ENCODE results near the gene WNT7B.

Gene WNT7B

DNA sequence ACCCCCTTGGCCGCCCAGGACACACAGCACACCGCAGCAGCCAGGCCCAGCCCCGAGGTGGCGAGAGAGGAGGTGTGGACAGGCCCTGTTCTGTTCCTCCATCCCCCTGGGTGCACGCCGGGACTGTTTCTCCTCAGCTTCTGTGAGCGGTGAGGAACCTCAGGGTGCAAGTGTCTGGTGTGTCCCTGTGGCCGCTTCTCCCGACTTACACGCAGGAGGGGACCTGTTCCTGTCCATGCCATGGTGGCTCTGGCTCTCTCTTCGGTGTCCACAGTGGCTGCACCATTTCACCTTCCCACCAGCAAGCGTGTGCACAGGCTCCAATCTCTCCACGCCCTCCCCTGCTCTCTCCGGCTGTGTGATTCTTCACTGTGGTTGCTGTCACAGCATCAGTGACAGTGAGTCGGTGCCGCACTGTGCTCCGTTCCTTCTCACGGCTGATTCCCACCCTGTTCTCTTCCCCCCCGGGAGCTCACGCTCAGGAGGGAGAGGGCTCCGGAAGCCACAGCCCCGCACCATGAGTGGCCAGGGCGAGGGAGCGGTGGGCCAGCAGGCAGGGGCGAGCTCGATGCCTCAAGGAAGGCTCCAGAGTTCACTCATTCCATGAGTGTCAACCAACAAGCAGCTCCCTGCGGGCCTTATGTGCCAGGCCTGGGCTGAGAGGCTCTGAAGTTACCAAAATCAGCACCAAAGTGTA is 18.6 kb upstream of the WNT7B start:
- Histone ChIP-seq H3K4me2 (ENCODE audit: low read depth, low read length, poor library complexity, severe bottlenecking) (no peak overlapping the region), H3K27me3 (ENCODE audit: insufficient read depth, low read length, poor library complexity, severe bottlenecking) (no peaks in the 10 kb centered on the region)
- no peak for TF ChIP-seq EZH2phosphoT487 (IDR thresholded peaks at IDR 0.05; ENCODE audit: borderline replicate concordance)
- TF ChIP-seq CTCF (conservative IDR thresholded peaks at IDR 0.05; ENCODE audit: low read length): no peak

GRCh38 chr22:45994491-45995404 is 17.8 kb upstream of the WNT7B start:
- H3K9ac ChIP-seq (ENCODE audit: low read depth, low read length, poor library complexity, severe bottlenecking): no peak overlapping the region
- no peaks in the 10 kb centered on the region for H4K20me1 ChIP-seq (ENCODE audit: insufficient read depth, low read length, poor library complexity, severe bottlenecking)

More for the DNA sequence above, 18.6 kb upstream of the WNT7B start:
- Histone ChIP-seq H3K36me3 (ENCODE audit: insufficient read depth, low read length) (no peaks in the 10 kb centered on the region), H3K4me3 (ENCODE audit: low read length, poor library complexity, severe bottlenecking) (no peak overlapping the region), H3K79me2 (ENCODE audit: insufficient read depth, low read length) (no peaks in the 10 kb centered on the region), H2AFZ (ENCODE audit: low read length) (no peak overlapping the region), H3K4me1 (ENCODE audit: insufficient read depth, low read length, poor library complexity, severe bottlenecking) (peaks cover 26% of the 10 kb centered on the region), H3K9me3 (ENCODE audit: insufficient read depth, low read depth, low read length) (no peaks in the 10 kb centered on the region), H4K20me1 (ENCODE audit: insufficient read depth, low read length, poor library complexity, severe bottlenecking) (no peaks in the 10 kb centered on the region), H3K9me2 (replicated peaks; ENCODE audit: low read depth, low read length) (no peaks in the 10 kb centered on the region), H3F3A (ENCODE audit: low read depth) (no peaks in the 10 kb centered on the region), H3K9ac (ENCODE audit: low read depth, low read length, poor library complexity, severe bottlenecking) (peak overlapping the region; percentile 64)

DNA sequence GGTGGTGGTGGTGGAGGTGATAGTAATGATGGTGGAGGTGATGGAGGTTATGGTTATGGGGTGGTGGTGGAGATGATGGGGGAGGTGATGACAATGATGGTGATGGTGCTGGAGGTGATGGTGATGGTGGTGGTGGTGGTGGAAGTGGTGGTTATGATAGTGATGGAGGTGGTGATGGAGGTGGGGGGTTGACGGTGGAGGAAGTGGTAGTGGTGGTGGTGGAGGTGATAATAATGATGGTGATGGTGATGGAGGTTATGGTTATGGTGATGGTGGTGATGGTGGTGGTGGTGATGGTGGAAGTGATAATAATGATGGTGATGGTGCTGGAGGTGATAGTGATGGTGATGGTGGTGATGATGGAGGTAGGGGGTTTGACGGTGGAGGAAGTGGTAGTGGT is 16.9 kb upstream of the WNT7B start:
- Histone ChIP-seq H3K9me3 (ENCODE audit: insufficient read depth, low read depth, low read length) (no peaks in the 10 kb centered on the region), H3K4me2 (ENCODE audit: low read depth, low read length, poor library complexity, severe bottlenecking) (no peak overlapping the region), H3K9me2 (replicated peaks; ENCODE audit: low read depth, low read length) (no peaks in the 10 kb centered on the region), H3F3A (ENCODE audit: low read depth) (no peaks in the 10 kb centered on the region), H3K4me3 (ENCODE audit: low read length, poor library complexity, severe bottlenecking) (no peak overlapping the region), H3K36me3 (ENCODE audit: insufficient read depth, low read length) (no peaks in the 10 kb centered on the region), H2AFZ (ENCODE audit: low read length) (no peak overlapping the region), H3K79me2 (ENCODE audit: insufficient read depth, low read length) (no peaks in the 10 kb centered on the region), H3K9ac (ENCODE audit: low read depth, low read length, poor library complexity, severe bottlenecking) (no peak overlapping the region), H3K4me1 (ENCODE audit: insufficient read depth, low read length, poor library complexity, severe bottlenecking) (peaks cover 26% of the 10 kb centered on the region), H3K27me3 (ENCODE audit: insufficient read depth, low read length, poor library complexity, severe bottlenecking) (no peaks in the 10 kb centered on the region), H4K20me1 (ENCODE audit: insufficient read depth, low read length, poor library complexity, severe bottlenecking) (no peaks in the 10 kb centered on the region)
- TF ChIP-seq CTCF (conservative IDR thresholded peaks at IDR 0.05; ENCODE audit: low read length): no peak
- no peak for TF ChIP-seq EZH2phosphoT487 (IDR thresholded peaks at IDR 0.05; ENCODE audit: borderline replicate concordance)

More at GRCh38 chr22:45994491-45995404, 17.8 kb upstream of the WNT7B start:
- H3K4me2 ChIP-seq (ENCODE audit: low read depth, low read length, poor library complexity, severe bottlenecking): no peak overlapping the region
- H3K9me2 ChIP-seq (replicated peaks; ENCODE audit: low read depth, low read length): no peaks in the 10 kb centered on the region
- H3F3A ChIP-seq (ENCODE audit: low read depth): no peaks in the 10 kb centered on the region
- no peaks in the 10 kb centered on the region for H3K9me3 ChIP-seq (ENCODE audit: insufficient read depth, low read depth, low read length)
- H3K36me3 ChIP-seq (ENCODE audit: insufficient read depth, low read length): no peaks in the 10 kb centered on the region
- no peak overlapping the region for H2AFZ ChIP-seq (ENCODE audit: low read length)
- peaks cover 26% of the 10 kb centered on the region for H3K4me1 ChIP-seq (ENCODE audit: insufficient read depth, low read length, poor library complexity, severe bottlenecking)
- H3K4me3 ChIP-seq (ENCODE audit: low read length, poor library complexity, severe bottlenecking): no peak overlapping the region
- H3K79me2 ChIP-seq (ENCODE audit: insufficient read depth, low read length): no peaks in the 10 kb centered on the region
- TF ChIP-seq CTCF (conservative IDR thresholded peaks at IDR 0.05; ENCODE audit: low read length) (peak; percentile 96), EZH2phosphoT487 (IDR thresholded peaks at IDR 0.05; ENCODE audit: borderline replicate concordance) (no peak)
- H3K27me3 ChIP-seq (ENCODE audit: insufficient read depth, low read length, poor library complexity, severe bottlenecking): no peaks in the 10 kb centered on the region

Data from Loucy (cell line).